Mucosa of descending colon (tissue), 3 donors: Measurements from ENCODE around the gene ARL16. TPM values are rescaled to one million over a fixed set of nuclear protein-coding genes. Genes with fewer than 3 reads are reported as not detected.

ENCODE experiments used
- ATAC-seq: fragments of 200-7000 bp; cut with Tn5 transposase; one replicate; pipeline ENCODE4 v1.9.1; 2020; ENCODE audit warnings: mild to moderate bottlenecking, moderate library complexity
- DNase-seq, 3 donors: peaks; one replicate each; pipeline ENCODE4 v3.0.0-alpha.2; 2020
- H3K36me3 ChIP-seq: fragments of 200-600 bp; one replicate; pipeline ENCODE4 v1.8.0; 2021; ENCODE audit warnings: low read depth, mild to moderate bottlenecking
- H3K4me1 ChIP-seq: fragments of 200-600 bp; one replicate; pipeline ENCODE4 v1.8.0; 2021; ENCODE audit warnings: low read depth, mild to moderate bottlenecking
- H3K4me3 ChIP-seq: fragments of 200-600 bp; one replicate; pipeline ENCODE4 v1.8.0; 2021; ENCODE audit warnings: mild to moderate bottlenecking
- H3K9me3 ChIP-seq: fragments of 200-600 bp; one replicate; pipeline ENCODE4 v1.8.0; 2021; ENCODE audit warnings: mild to moderate bottlenecking
- CTCF ChIP-seq: fragments of 200-600 bp; IDR thresholded peaks from one replicate; pipeline ENCODE4 v1.8.0; 2022; ENCODE audit warnings: antibody characterized with exemption, mild to moderate bottlenecking
- intact Hi-C, 2 donors: fragments of 100-400 bp; cut with DNase I in 1 of 2; cut with micrococcal nuclease in 1 of 2; formaldehyde crosslinking; loops; one replicate each; pipeline versions ENCODE4 v1.11.0 to v1.11.1; 2022; cut with DNase I, micrococcal nuclease
- total RNA-seq, 3 donors: library from RNA; stranded (reverse); fragmentation: NEBNext Ultra II Directional in 2 of 3; extraction: Animal tissue kit (Norgen Biotek cat#: 25700) in 2 of 3; gene quantifications; one replicate each; pipeline versions ENCODE4 v1.2.1 to v1.2.4, GENCODE V29; 2021 to 2023
- donor health status: DM: no; HTN: no; CAD: no; lungs with moderate emphysema.
- donor health status: DM: no; HTN: no; CAD: no.
- donor health status: DM: no; HTN: yes; CAD: no.

ARL16 gene
- total RNA-seq, 3 donors from 2014 or later, result 14.0 to 27.6 (median 26.1) TPM

- Histone ChIP-seq H3K9me3 (no peaks in the 10 kb centered on the region), H3K4me3 (no peak overlapping the region), H3K4me1 (peaks cover 17% of the 10 kb centered on the region), H3K36me3 (peaks cover 16% of the 10 kb centered on the region)
- no peak for TF ChIP-seq CTCF
- intact Hi-C loops, result no loop called here
- no peak for ATAC-seq
- no peak for DNase-seq
Measured at GRCh38 chr17:81697261-81698044, 13.9 kb upstream of the ARL16 start.

GRCh38 chr17:81696218-81696941 is 12.8 kb upstream of the ARL16 start:
- no peak for ATAC-seq
- intact Hi-C loops, result no loop called here
- Histone ChIP-seq H3K36me3 (peaks cover 27% of the 10 kb centered on the region), H3K9me3 (no peaks in the 10 kb centered on the region), H3K4me1 (peaks cover 6% of the 10 kb centered on the region), H3K4me3 (no peak overlapping the region)
- TF ChIP-seq CTCF, result no peak
- no peak for DNase-seq

GRCh38 chr17:81695801-81696200 is 12.2 kb upstream of the ARL16 start:
- Histone ChIP-seq H3K4me1 (peaks cover under 1% of the 10 kb centered on the region), H3K4me3 (no peak overlapping the region), H3K9me3 (no peaks in the 10 kb centered on the region), H3K36me3 (peaks cover 31% of the 10 kb centered on the region)
- intact Hi-C loops, result no loop called here
- TF ChIP-seq CTCF, result no peak
- ATAC-seq, result no peak
- no peak for DNase-seq

GRCh38 chr17:81695211-81695610 is 11.6 kb upstream of the ARL16 start:
- H3K4me3 ChIP-seq, result no peak overlapping the region
- ATAC-seq (peak; percentile 9), DNase-seq (no peak)
- no peaks in the 10 kb centered on the region for H3K9me3 ChIP-seq
- TF ChIP-seq CTCF, result no peak
- H3K4me1 ChIP-seq, result no peaks in the 10 kb centered on the region
- intact Hi-C loops, result no loop called here
- H3K36me3 ChIP-seq, result peaks cover 31% of the 10 kb centered on the region

GRCh38 chr17:81694810-81695209 is 11.2 kb upstream of the ARL16 start:
- H3K36me3 ChIP-seq, result peaks cover 31% of the 10 kb centered on the region

More at GRCh38 chr17:81694810-81695209, 11.2 kb upstream of the ARL16 start:
- no peak for TF ChIP-seq CTCF
- H3K9me3 ChIP-seq, result no peaks in the 10 kb centered on the region
- intact Hi-C loops, result no loop called here
- ATAC-seq (no peak), DNase-seq (no peak)
- H3K4me3 ChIP-seq, result no peak overlapping the region
- no peaks in the 10 kb centered on the region for H3K4me1 ChIP-seq
